ENCODE measurements around the gene GTPBP3. TPM values are rescaled to one million over a fixed set of nuclear protein-coding genes. Genes with fewer than 3 reads are reported as not detected.
"Not testable (repeated sequence)": the region's sequence is repeated elsewhere in the genome, so short reads cannot be mapped to it uniquely, and the experiment has no call there.

The GTPBP3 gene
- total RNA-seq: 10 to 100 TPM; 30.9 to 41.3 TPM

GRCh38 chr19:17336872-17337674, at the start of gene GTPBP3:
GTPBP3 (plus strand) TSS chr19:17337553; CDS start chr19:17337612, 59 bp downstream.
- H3K27me3 Mint-ChIP-seq: no peaks in the 10 kb centered on the region
- H3K4me3 Mint-ChIP-seq: peak within 1 kb of the TSS; percentile 79
- peak; percentile 99 for DNase-seq
- peaks cover 49% of the 10 kb centered on the region for H3K4me1 Mint-ChIP-seq
- CTCF ChIA-PET: no interaction called here
- peak within 1 kb of the TSS; percentile 89 for H3K27ac Mint-ChIP-seq
- POLR2A ChIA-PET: interaction anchor here (0.6 kb wide), 1 partner anchor 72 kb away, joined by 3 read pairs; no protein-coding TSS in a partner anchor
- H3K9me3 Mint-ChIP-seq: no peaks in the 10 kb centered on the region
- peaks cover 12% of the 10 kb centered on the region for H3K36me3 Mint-ChIP-seq (ENCODE audit: low read depth)

- DNase-seq: peak; percentile 30
- Mint-ChIP-seq H3K4me1 (peaks cover 11% of the 10 kb centered on the region), H3K27me3 (peaks cover 3% of the 10 kb centered on the region), H3K9me3 (no peaks in the 10 kb centered on the region), H3K4me3 (no peak overlapping the region), H3K36me3 (ENCODE audit: low read depth) (no peaks in the 10 kb centered on the region), H3K27ac (no peak overlapping the region)
- CTCF ChIA-PET: interaction anchor here (4.6 kb wide), 1 partner anchor 8 kb away, joined by 23 read pairs; the partner anchor contains the start of gene ANKLE1
- POLR2A ChIA-PET: no interaction called here
Measured at GRCh38 chr19:17289489-17289888, 47.9 kb upstream of the GTPBP3 start.

- POLR2A ChIA-PET: interaction anchor here (0.9 kb wide), 1 partner anchor 113 kb away, joined by 3 read pairs; no protein-coding TSS in a partner anchor
Measured at GRCh38 chr19:17292301-17293074, 44.9 kb upstream of the GTPBP3 start.

GRCh38 chr19:17293605-17294004, 43.7 kb upstream of the GTPBP3 start:
- ChIA-PET CTCF (interaction anchor here (0.5 to 4.6 kb wide), 10 partner anchors 10 to 1126 kb away, joined by 3 to 23 read pairs (median 4); partner anchors contain the start of genes ANKLE1, BABAM1 and SSBP4), POLR2A (no interaction called here)
- Mint-ChIP-seq H3K27ac (no peak overlapping the region), H3K4me1 (peaks cover 11% of the 10 kb centered on the region), H3K4me3 (no peak overlapping the region), H3K36me3 (ENCODE audit: low read depth) (peaks cover 5% of the 10 kb centered on the region), H3K27me3 (peaks cover 3% of the 10 kb centered on the region), H3K9me3 (no peaks in the 10 kb centered on the region)
- DNase-seq: no peak

More at GRCh38 chr19:17292301-17293074, 44.9 kb upstream of the GTPBP3 start:
- Mint-ChIP-seq H3K36me3 (ENCODE audit: low read depth) (no peaks in the 10 kb centered on the region), H3K27ac (peak overlapping the region; percentile 85), H3K4me3 (peak overlapping the region; percentile 83), H3K4me1 (peaks cover 11% of the 10 kb centered on the region), H3K27me3 (peaks cover 3% of the 10 kb centered on the region), H3K9me3 (no peaks in the 10 kb centered on the region)
- peak; percentile 85 for DNase-seq
- CTCF ChIA-PET: interaction anchor here (0.7 to 4.6 kb wide), 12 partner anchors 9 to 1127 kb away, joined by 3 to 23 read pairs (median 4); partner anchors contain the start of genes ABHD8, ANKLE1, MRPL34 and SSBP4

GRCh38 chr19:17294051-17294891, 43.1 kb upstream of the GTPBP3 start:
- peaks cover 11% of the 10 kb centered on the region for H3K4me1 Mint-ChIP-seq
- H3K27me3 Mint-ChIP-seq: peaks cover 3% of the 10 kb centered on the region
- H3K27ac Mint-ChIP-seq: no peak overlapping the region
- DNase-seq: peak; percentile 51
- ChIA-PET CTCF (interaction anchor here (0.5 to 2.5 kb wide), 5 partner anchors 9 to 287 kb away, joined by 3 to 9 read pairs (median 3); partner anchors contain the start of genes ABHD8 and BABAM1), POLR2A (interaction anchor here (0.6 kb wide), 1 partner anchor 43 kb away, joined by 3 read pairs; no protein-coding TSS in a partner anchor)
- H3K4me3 Mint-ChIP-seq: no peak overlapping the region
- H3K9me3 Mint-ChIP-seq: no peaks in the 10 kb centered on the region
- peaks cover 9% of the 10 kb centered on the region for H3K36me3 Mint-ChIP-seq (ENCODE audit: low read depth)

GRCh38 chr19:17295551-17295950, 41.8 kb upstream of the GTPBP3 start:
- H3K4me1 Mint-ChIP-seq; H3K27ac Mint-ChIP-seq; H3K27me3 Mint-ChIP-seq; DNase-seq; H3K4me3 Mint-ChIP-seq; H3K36me3 Mint-ChIP-seq (ENCODE audit: low read depth); POLR2A ChIA-PET; H3K9me3 Mint-ChIP-seq: not testable (repeated sequence)
- CTCF ChIA-PET: interaction anchor here (1.1 to 2.5 kb wide), 2 partner anchors 12 to 29 kb away, joined by 3 to 9 read pairs; partner anchors contain the start of gene BABAM1

GRCh38 chr19:17296273-17296672, 41.1 kb upstream of the GTPBP3 start:
- POLR2A ChIA-PET: no interaction called here
- no peak for DNase-seq
- Mint-ChIP-seq H3K4me1 (peaks cover 9% of the 10 kb centered on the region), H3K9me3 (no peaks in the 10 kb centered on the region), H3K36me3 (ENCODE audit: low read depth) (peaks cover 11% of the 10 kb centered on the region), H3K27me3 (no peaks in the 10 kb centered on the region), H3K27ac (no peak overlapping the region), H3K4me3 (no peak overlapping the region)
- CTCF ChIA-PET: interaction anchor here (0.5 to 2.5 kb wide), 4 partner anchors 10 to 30 kb away, joined by 3 to 9 read pairs (median 4); partner anchors contain the start of gene BABAM1

- Mint-ChIP-seq H3K4me3 (no peak overlapping the region), H3K4me1 (peaks cover 10% of the 10 kb centered on the region), H3K27me3 (no peaks in the 10 kb centered on the region), H3K9me3 (no peaks in the 10 kb centered on the region), H3K36me3 (ENCODE audit: low read depth) (peaks cover 11% of the 10 kb centered on the region), H3K27ac (no peak overlapping the region)
- DNase-seq: no peak
- CTCF ChIA-PET: interaction anchor here (1.4 kb wide), 1 partner anchor 16 kb away, joined by 4 read pairs; no protein-coding TSS in a partner anchor
- POLR2A ChIA-PET: no interaction called here
Measured at GRCh38 chr19:17296976-17297375, 40.4 kb upstream of the GTPBP3 start.

- Mint-ChIP-seq H3K4me1 (peaks cover 29% of the 10 kb centered on the region), H3K27me3 (no peaks in the 10 kb centered on the region), H3K27ac (no peak overlapping the region), H3K4me3 (no peak overlapping the region), H3K9me3 (no peaks in the 10 kb centered on the region), H3K36me3 (ENCODE audit: low read depth) (peaks cover 11% of the 10 kb centered on the region)
- ChIA-PET POLR2A (no interaction called here), CTCF (interaction anchor here (0.8 to 1.0 kb wide), 2 partner anchors 10 to 42 kb away, joined by 3 to 5 read pairs; no protein-coding TSS in a partner anchor)
- no peak for DNase-seq
Measured at GRCh38 chr19:17300992-17301619, 36.2 kb upstream of the GTPBP3 start.

GRCh38 chr19:17302391-17303166, 34.8 kb upstream of the GTPBP3 start:
- POLR2A ChIA-PET: no interaction called here
- Mint-ChIP-seq H3K27me3 (no peaks in the 10 kb centered on the region), H3K4me3 (peak overlapping the region; percentile 68), H3K9me3 (no peaks in the 10 kb centered on the region), H3K27ac (peak overlapping the region; percentile 54), H3K4me1 (peaks cover 36% of the 10 kb centered on the region), H3K36me3 (ENCODE audit: low read depth) (peaks cover 11% of the 10 kb centered on the region)
- CTCF ChIA-PET: interaction anchor here (1.6 to 3.1 kb wide), 2 partner anchors 8 to 11 kb away, joined by 3 to 19 read pairs; no protein-coding TSS in a partner anchor
- no peak for DNase-seq
